A673 (cell line): Measurements from ENCODE around the gene LINGO3. TPM values are rescaled to one million over a fixed set of nuclear protein-coding genes. Genes with fewer than 3 reads are reported as not detected.
A peak's percentile ranks its signal among the peaks of the same experiment; 100 is the strongest.

Source experiments
- BruUV-seq: library from RNA; stranded (reverse); fragments of 400-500 nt; replicated peaks from 2 replicates; lab custom pipeline; 2021; lab: Mats Ljungman, UMichigan
- CTCF ChIA-PET: fragments of 300-600 bp; sonication (Branson Sonifier 250); formaldehyde crosslinking; loops from one replicate; lab custom pipeline; 2022; ENCODE audit warnings: antibody characterized with exemption; lab: Charles Lee
- POLR2A ChIA-PET: fragments of 300-600 bp; sonication (Branson Sonifier 250); formaldehyde crosslinking; loops from one replicate; lab custom pipeline; 2022; ENCODE audit warnings: antibody characterized with exemption; ENCODE audit not compliant: low non-redundant PET; lab: Charles Lee
- DNase-seq: peaks from one replicate; pipeline ENCODE4 v3.0.0-alpha.2; 2015; ENCODE audit warnings: low spot score
- H3K27ac ChIP-seq: fragments of 200-600 bp; sonication (generic); 2 replicates; pipeline ENCODE4 v1.5.1; 2016; ENCODE audit warnings: mixed run types, low read depth, mild to moderate bottlenecking, mixed read lengths, antibody characterized with exemption, low read length; ENCODE audit not compliant: poor library complexity, severe bottlenecking
- H3K27me3 ChIP-seq: fragments of 200-600 bp; sonication (generic); replicated peaks from 2 replicates; pipeline ENCODE4 v1.6.1; 2017; ENCODE audit warnings: mixed run types, low read depth, mild to moderate bottlenecking, mixed read lengths, antibody characterized with exemption, low read length; ENCODE audit not compliant: insufficient read depth, poor library complexity
- H3K36me3 ChIP-seq: fragments of 200-600 bp; sonication (generic); 2 replicates; pipeline ENCODE4 v1.6.1; 2016; ENCODE audit warnings: mixed run types, mild to moderate bottlenecking, mixed read lengths, antibody characterized with exemption, low read length; ENCODE audit not compliant: insufficient read depth, poor library complexity, severe bottlenecking
- H3K4me1 ChIP-seq: fragments of 200-600 bp; sonication (generic); 2 replicates; pipeline ENCODE4 v1.6.1; 2017; ENCODE audit warnings: mixed run types, mild to moderate bottlenecking, mixed read lengths, antibody characterized with exemption, low read length; ENCODE audit not compliant: insufficient read depth, poor library complexity, severe bottlenecking
- H3K4me3 ChIP-seq: fragments of 200-600 bp; sonication (generic); 2 replicates; pipeline ENCODE4 v1.5.1; 2016; ENCODE audit warnings: low read depth, mixed run types, mild to moderate bottlenecking, mixed read lengths, low read length; ENCODE audit not compliant: poor library complexity, severe bottlenecking
- H3K9me3 ChIP-seq: fragments of 200-600 bp; sonication (generic); 2 replicates; pipeline ENCODE4 v1.6.1; 2016; ENCODE audit warnings: mixed run types, low read depth, mild to moderate bottlenecking, mixed read lengths, antibody characterized with exemption, low read length; ENCODE audit not compliant: poor library complexity, severe bottlenecking
- CTCF ChIP-seq: fragments of 300-800, 200-600 bp; sonication (generic); conservative IDR thresholded peaks from 2 replicates; pipeline ENCODE4 v1.5.1; 2017; ENCODE audit warnings: low read depth, mild to moderate bottlenecking, antibody characterized with exemption, low read length, moderate library complexity, mixed read lengths
- EZH2 ChIP-seq: fragments of 200-600 bp; sonication (generic); IDR thresholded peaks from 2 replicates; pipeline ENCODE4 v1.6.1; 2017; ENCODE audit warnings: borderline replicate concordance, low read depth, mild to moderate bottlenecking, mixed read lengths, antibody characterized with exemption, low read length; ENCODE audit not compliant: poor library complexity, severe bottlenecking
- intact Hi-C: fragments of 100-400 bp; cut with micrococcal nuclease; formaldehyde crosslinking; loops from one replicate; pipeline ENCODE4 v1.10.0; 2022; ENCODE audit not compliant: unreplicated experiment
- total RNA-seq: library from RNA; stranded (reverse); gene quantifications from 2 replicates; pipeline ENCODE4 v1.2.3, GENCODE V29; 2021

The LINGO3 gene
- total RNA-seq, 1 experiment from 2014 or later: not detected

GRCh38 chr19:2330255-2330631, 22.3 kb upstream of the LINGO3 start:
- no peaks in the 10 kb centered on the region for H3K36me3 ChIP-seq
- ChIA-PET CTCF (no interaction called here), POLR2A (no interaction called here)
- H3K4me3 ChIP-seq: no peak overlapping the region
- no TSS peak for BruUV-seq
- intact Hi-C loops: no loop called here
- no peak for TF ChIP-seq CTCF
- no peak for TF ChIP-seq EZH2
- H3K9me3 ChIP-seq: no peaks in the 10 kb centered on the region
- H3K27ac ChIP-seq: no peak overlapping the region
- H3K4me1 ChIP-seq: peaks cover 29% of the 10 kb centered on the region
- no peak for DNase-seq
- no peaks in the 10 kb centered on the region for H3K27me3 ChIP-seq

GRCh38 chr19:2329501-2329916, 21.6 kb upstream of the LINGO3 start:
- POLR2A ChIA-PET: interaction anchor here (0.6 kb wide), 1 partner anchor 54 kb away, joined by 5 read pairs; no protein-coding TSS in a partner anchor

GRCh38 chr19:2329149-2329478, 21.2 kb upstream of the LINGO3 start:
- no peaks in the 10 kb centered on the region for H3K27me3 ChIP-seq
- no peak for DNase-seq
- intact Hi-C loops: loop anchor here (5.0 kb wide), 1 partner anchor 58 kb away; no protein-coding TSS in a partner anchor
- peaks cover 29% of the 10 kb centered on the region for H3K4me1 ChIP-seq
- H3K4me3 ChIP-seq: peak overlapping the region; percentile 99
- H3K9me3 ChIP-seq: no peaks in the 10 kb centered on the region
- POLR2A ChIA-PET: interaction anchor here (0.6 kb wide), 1 partner anchor 55 kb away, joined by 5 read pairs; no protein-coding TSS in a partner anchor
- TF ChIP-seq EZH2 (no peak), CTCF (no peak)
- no TSS peak for BruUV-seq
- CTCF ChIA-PET: no interaction called here
- H3K27ac ChIP-seq: peak overlapping the region; percentile 85
- H3K36me3 ChIP-seq: no peaks in the 10 kb centered on the region

More at GRCh38 chr19:2329501-2329916, 21.6 kb upstream of the LINGO3 start:
- TSS peak; percentile 56 for BruUV-seq
- no peak for DNase-seq
- H3K4me1 ChIP-seq: peaks cover 29% of the 10 kb centered on the region
- TF ChIP-seq EZH2 (no peak), CTCF (no peak)
- H3K9me3 ChIP-seq: no peaks in the 10 kb centered on the region
- intact Hi-C loops: loop anchor here (5.0 kb wide), 1 partner anchor 58 kb away; no protein-coding TSS in a partner anchor
- no peaks in the 10 kb centered on the region for H3K36me3 ChIP-seq
- peak overlapping the region; percentile 85 for H3K27ac ChIP-seq
- CTCF ChIA-PET: no interaction called here
- H3K4me3 ChIP-seq: peak overlapping the region; percentile 99
- H3K27me3 ChIP-seq: no peaks in the 10 kb centered on the region
